ENCODE results near the gene MROH2A. TPM values are rescaled to one million over a fixed set of nuclear protein-coding genes. Genes with fewer than 3 reads are reported as not detected.
"Not testable (repeated sequence)": the region's sequence is repeated elsewhere in the genome, so short reads cannot be mapped to it uniquely, and the experiment has no call there.

MROH2A gene, protein sequence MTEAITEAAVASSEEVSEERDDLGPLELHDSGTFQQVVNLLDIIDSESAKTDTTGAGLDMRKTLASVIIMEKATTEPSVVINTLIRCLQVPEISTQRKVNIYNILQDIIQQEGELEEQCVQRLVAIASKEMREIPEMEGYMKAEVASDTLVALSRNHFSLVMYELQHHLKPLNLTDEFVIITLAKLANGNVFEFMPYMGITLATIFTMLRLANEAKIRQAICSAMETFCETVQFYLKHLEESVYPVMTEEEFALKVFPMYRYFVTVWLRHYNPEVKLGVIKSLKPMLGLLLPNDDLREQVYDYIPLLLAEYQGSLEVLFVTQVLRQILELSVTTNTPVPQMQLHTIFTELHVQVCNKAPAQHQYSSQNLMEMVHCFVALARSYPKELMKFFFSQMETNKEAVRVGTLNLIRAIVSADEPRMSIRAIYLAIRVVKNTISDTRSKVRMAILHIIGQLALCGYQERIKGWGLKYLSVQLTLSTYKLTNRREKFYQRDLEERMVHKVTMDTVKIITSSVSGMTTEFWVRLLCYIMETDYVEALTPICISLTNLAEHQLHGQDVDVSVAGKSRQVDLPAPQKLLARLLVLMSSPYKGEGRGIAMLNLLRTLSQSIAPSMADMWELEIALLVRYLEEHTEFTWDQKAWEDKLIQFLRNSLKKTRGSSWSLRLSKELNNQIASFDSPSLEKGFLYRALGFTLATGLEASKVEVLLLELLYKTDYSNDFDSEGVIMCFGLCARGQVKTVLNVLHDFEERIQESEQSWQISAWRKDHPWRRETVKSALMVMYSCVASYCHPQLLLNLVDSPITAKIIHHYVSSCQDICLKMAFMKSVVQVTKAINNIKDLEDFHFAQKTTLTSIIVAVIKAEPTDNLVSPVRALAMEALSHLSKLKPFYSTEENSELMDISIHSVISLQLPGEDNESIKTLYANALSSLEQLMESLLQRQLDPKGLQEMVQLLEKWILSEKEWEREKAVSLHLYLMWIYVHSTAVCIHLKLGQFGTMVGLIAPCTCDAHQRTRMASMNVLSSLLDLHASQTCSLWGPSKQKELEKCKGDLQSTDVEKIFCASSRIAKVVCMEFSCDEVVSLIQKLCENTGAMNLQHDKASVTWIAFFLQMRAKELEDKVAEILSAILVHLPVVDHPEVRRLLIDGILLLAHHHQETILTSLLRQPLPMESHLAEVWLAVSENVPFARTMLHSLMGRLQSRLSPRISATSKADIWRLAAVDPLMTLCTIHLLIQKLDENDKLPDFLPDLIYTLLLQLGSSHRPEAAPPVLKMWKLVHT (N-terminal part only)
- total RNA-seq (2014; rRNA removed; shearing (Covaris generic)): not detected in 2 replicates
- polyA plus RNA-seq (2016; fragmentation: Nextera tagmentation; extraction: Ambion mirVana): not detected in 2 replicates

DNA sequence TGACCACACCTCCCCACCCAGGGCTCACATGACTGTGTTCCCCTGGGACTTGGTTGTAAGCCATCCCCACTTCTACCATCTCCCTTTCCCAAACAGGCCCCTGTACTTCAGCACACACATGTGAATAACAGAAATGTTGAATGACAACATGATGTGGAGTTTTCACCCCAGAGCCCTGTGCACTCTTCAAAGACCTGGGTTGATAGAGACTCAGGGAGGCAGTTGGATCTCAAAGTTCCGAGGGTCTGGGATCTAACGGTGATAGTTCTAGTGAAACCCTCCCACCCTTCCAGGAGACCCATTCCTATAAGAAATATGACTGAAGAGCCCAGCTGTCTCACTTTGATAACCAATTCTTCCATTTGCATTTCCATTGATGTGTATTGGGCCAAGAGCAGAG is at the start of gene MROH2A:
MROH2A (plus strand) TSS at position 301 of the 400 bp plus-strand sequence. CDS start 1,029 bp downstream, outside the sequence.
- H3K79me2 ChIP-seq (ENCODE audit: insufficient read depth): no peaks in the 10 kb centered on the region

DNA sequence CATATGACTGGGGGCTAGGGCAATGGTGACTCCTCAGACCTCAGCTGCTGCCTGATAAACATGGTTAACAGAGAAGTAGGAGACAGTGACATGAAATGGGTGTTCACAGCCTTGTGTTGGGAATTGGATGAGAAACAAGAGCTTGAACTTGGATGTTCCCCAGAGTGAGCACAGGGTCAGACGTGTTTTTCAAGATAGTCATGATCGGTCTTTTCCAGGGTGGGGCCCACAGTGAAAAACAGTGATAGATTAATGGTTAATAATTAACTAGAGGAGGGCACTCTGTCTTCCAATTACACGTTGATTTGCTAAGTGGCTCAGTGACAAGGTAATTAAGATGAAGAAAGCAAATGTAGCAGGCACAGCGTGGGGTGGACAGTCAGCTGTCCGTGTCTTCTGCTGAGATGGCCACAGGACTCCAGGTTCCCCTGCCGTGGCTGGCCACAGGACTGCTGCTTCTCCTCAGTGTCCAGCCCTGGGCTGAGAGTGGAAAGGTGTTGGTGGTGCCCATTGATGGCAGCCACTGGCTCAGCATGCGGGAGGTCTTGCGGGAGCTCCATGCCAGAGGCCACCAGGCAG is 49.3 kb upstream of the MROH2A start, which contains the start of gene UGT1A3:
UGT1A3 (plus strand) TSS at position 320 of the 579 bp plus-strand sequence; CDS start at position 405, 85 bp downstream.
- Histone ChIP-seq H3K4me3 (no peak within 1 kb of the TSS), H4K20me1 (ENCODE audit: insufficient read depth) (no peaks in the 10 kb centered on the region), H3K9ac (no peak within 1 kb of the TSS), H2AFZ (no peak within 1 kb of the TSS), H3K9me3 (ENCODE audit: low read depth) (no peaks in the 10 kb centered on the region), H3K27me3 (replicated peaks; ENCODE audit: insufficient read depth) (no peaks in the 10 kb centered on the region; the same call in 1 of the 2 replicates), H3K27ac (no peak within 1 kb of the TSS), H3K9me2 (ENCODE audit: insufficient read depth) (no peaks in the 10 kb centered on the region), H3F3A (ENCODE audit: insufficient read depth) (no peaks in the 10 kb centered on the region), H3K36me3 (ENCODE audit: low read depth) (no peaks in the 10 kb centered on the region), H3K79me2 (ENCODE audit: insufficient read depth) (no peaks in the 10 kb centered on the region), H3K4me2 (ENCODE audit: unreplicated experiment) (no peak within 1 kb of the TSS), H3K4me1 (ENCODE audit: insufficient read depth) (no peaks in the 10 kb centered on the region)
- in situ Hi-C loops (cut with MboI): no loop called here
- TF ChIP-seq EZH2phosphoT487 (IDR thresholded peaks at IDR 0.05; ENCODE audit: insufficient read depth, low read depth): no peak
- no peak for TF ChIP-seq EZH2 (IDR thresholded peaks at IDR 0.05; ENCODE audit: insufficient read depth, poor library complexity, severe bottlenecking)
- no peak for DNase-seq
- 34 to 40% methylated on average over 8 of the region's 8 CpGs for WGBS, 2 experiments (ENCODE audit: low coverage in 1 of 2, low lambda C conversion rate in 2 of 2, missing lambda C conversion rate in 2 of 2)

More for the DNA sequence above, at the start of gene MROH2A:
- Histone ChIP-seq H3K4me1 (ENCODE audit: insufficient read depth) (no peaks in the 10 kb centered on the region), H3K27me3 (replicated peaks; ENCODE audit: insufficient read depth) (peaks cover 7% of the 10 kb centered on the region), H3K36me3 (ENCODE audit: low read depth) (no peaks in the 10 kb centered on the region), H3K9ac (no peak within 1 kb of the TSS), H3K4me2 (ENCODE audit: unreplicated experiment) (no peak within 1 kb of the TSS), H4K20me1 (ENCODE audit: insufficient read depth) (no peaks in the 10 kb centered on the region), H3K9me3 (ENCODE audit: low read depth) (no peaks in the 10 kb centered on the region), H2AFZ (no peak within 1 kb of the TSS), H3K9me2 (ENCODE audit: insufficient read depth) (no peaks in the 10 kb centered on the region), H3K27ac (no peak within 1 kb of the TSS), H3F3A (ENCODE audit: insufficient read depth) (no peaks in the 10 kb centered on the region), H3K4me3 (no peak within 1 kb of the TSS)
- 18 to 29% methylated on average over 2 of the region's 2 CpGs for WGBS, 2 experiments (ENCODE audit: low coverage in 1 of 2, low lambda C conversion rate in 2 of 2, missing lambda C conversion rate in 2 of 2)
- TF ChIP-seq EZH2phosphoT487 (IDR thresholded peaks at IDR 0.05; ENCODE audit: insufficient read depth, low read depth) (no peak), EZH2 (IDR thresholded peaks at IDR 0.05; ENCODE audit: insufficient read depth, poor library complexity, severe bottlenecking) (no peak)
- no peak for DNase-seq
- in situ Hi-C loops (cut with MboI): no loop called here

DNA sequence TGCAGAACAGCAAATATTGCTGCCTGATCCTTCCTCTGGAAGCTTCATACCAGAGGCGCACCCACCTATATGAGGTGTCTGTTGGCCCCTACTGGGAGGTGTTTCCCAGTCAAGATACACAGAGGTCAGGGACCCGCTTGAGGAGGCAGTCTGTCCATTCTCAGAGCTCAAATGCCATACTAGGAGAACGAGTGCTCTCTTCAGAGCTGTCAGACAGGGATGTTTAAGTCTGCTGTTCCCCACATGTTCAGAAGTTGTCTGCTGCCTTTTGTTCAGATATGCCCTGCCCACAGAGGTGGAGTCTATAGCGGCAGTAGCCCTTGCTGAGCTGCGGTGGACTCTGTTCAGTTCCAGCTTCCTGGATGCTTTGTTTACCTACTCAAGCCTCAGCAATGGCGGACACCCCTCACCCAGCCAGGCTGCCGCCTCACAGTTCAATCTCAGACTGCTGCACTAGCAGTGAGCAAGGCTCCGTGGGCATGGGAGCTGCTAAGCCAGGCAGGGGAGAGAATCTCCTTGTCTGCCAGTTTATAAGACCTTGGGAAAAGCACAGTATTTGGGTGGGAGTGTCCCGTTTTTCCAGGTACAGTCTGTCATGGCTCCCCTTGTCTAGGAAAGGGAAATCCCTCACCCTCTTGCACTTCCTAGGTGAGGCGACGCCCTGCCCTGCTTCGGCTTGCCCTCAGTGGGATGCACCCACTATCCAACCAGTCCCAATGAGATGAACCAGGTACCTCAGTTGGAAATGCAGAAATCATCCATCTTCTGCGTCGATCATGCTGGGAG is 41.1 kb upstream of the MROH2A start:
- H3K27me3 ChIP-seq (replicated peaks; ENCODE audit: insufficient read depth): peaks cover 11% of the 10 kb centered on the region; the same call in 1 of the 2 replicates
- H3K4me1 ChIP-seq (ENCODE audit: insufficient read depth); H3K9me2 ChIP-seq (ENCODE audit: insufficient read depth); H3K79me2 ChIP-seq (ENCODE audit: insufficient read depth); H3K9me3 ChIP-seq (ENCODE audit: low read depth); H3K27ac ChIP-seq; H3K4me2 ChIP-seq (ENCODE audit: unreplicated experiment); H2AFZ ChIP-seq; H3K36me3 ChIP-seq (ENCODE audit: low read depth); H3F3A ChIP-seq (ENCODE audit: insufficient read depth); H3K4me3 ChIP-seq; H3K9ac ChIP-seq; H4K20me1 ChIP-seq (ENCODE audit: insufficient read depth); in situ Hi-C loops (cut with MboI); DNase-seq: not testable (repeated sequence)
- 32 to 41% methylated on average over 14 of the region's 14 CpGs for WGBS, 2 experiments (ENCODE audit: low coverage in 1 of 2, low lambda C conversion rate in 2 of 2, missing lambda C conversion rate in 2 of 2)
